SK-N-SH (cell line): ENCODE results near the gene TMEM134. TPM values are rescaled to one million over a fixed set of nuclear protein-coding genes. Genes with fewer than 3 reads are reported as not detected.
"Not testable (repeated sequence)": the region's sequence is repeated elsewhere in the genome, so short reads cannot be mapped to it uniquely, and the experiment has no call there.

Source experiments
- CTCF ChIA-PET: fragments of 300-600, 350-600 bp; formaldehyde crosslinking; extraction: SDS; loops from one replicate; lab custom pipeline; 2021; lab: Yijun Ruan, JAX
- POLR2A ChIA-PET: fragments of 350-600 bp; sonication (Branson Sonifier 250); formaldehyde crosslinking; extraction: SDS; loops from one replicate; lab custom pipeline; 2020; ENCODE audit warnings: antibody characterized with exemption, inconsistent platforms; lab: Yijun Ruan, JAX
- DNase-seq: peaks from one replicate; pipeline ENCODE4 v3.0.0; 2012
- H2AFZ ChIP-seq: fragments of 200-600 bp; sonication (generic); 2 replicates; pipeline ENCODE4 v1.8.1; 2016; ENCODE audit warnings: antibody characterized with exemption, mild to moderate bottlenecking, low read depth
- H3F3A ChIP-seq: fragments of 200-600 bp; sonication (generic); replicated peaks from 2 replicates; pipeline ENCODE3; 2016; ENCODE audit warnings: antibody characterized with exemption, mild to moderate bottlenecking; ENCODE audit not compliant: insufficient read depth
- H3K27ac ChIP-seq, 2 experiments: fragments of 200-500 bp in 1 of 2; fragments of 200-600 bp in 1 of 2; sonication (Bioruptor generic) in 1 of 2; sonication (generic), shearing (Covaris generic) in 1 of 2; 2 replicates each; pipeline versions ENCODE4 v1.5.1 to v1.6.1; 2014 to 2016; ENCODE audit warnings: low read depth in 2 of 2, inconsistent platforms in 1 of 2, low read length in 1 of 2, mild to moderate bottlenecking in 1 of 2, mixed read lengths in 1 of 2
- H3K27me3 ChIP-seq: fragments of 200-600 bp; sonication (generic), shearing (Covaris generic); 2 replicates; pipeline ENCODE4 v1.6.1; 2016; ENCODE audit warnings: mixed run types; ENCODE audit not compliant: insufficient read depth
- H3K36me3 ChIP-seq, 2 experiments: fragments of 200-500 bp in 1 of 2; fragments of 200-600 bp in 1 of 2; sonication (Bioruptor generic) in 1 of 2; sonication (generic) in 1 of 2; replicated peaks in 1 of 2; 2 replicates each; pipeline versions ENCODE3 to v1.5.1; 2014 to 2016; ENCODE audit warnings: low read length in 1 of 2, mild to moderate bottlenecking in 1 of 2; ENCODE audit not compliant: insufficient read depth in 2 of 2, control insufficient read depth in 1 of 2
- H3K4me1 ChIP-seq, 2 experiments: fragments of 200-500 bp in 1 of 2; fragments of 200-600 bp in 1 of 2; sonication (Bioruptor generic) in 1 of 2; sonication (generic), shearing (Covaris generic) in 1 of 2; 2 replicates each; pipeline versions ENCODE4 v1.5.1 to v1.6.1; 2014 to 2016; ENCODE audit warnings: low read depth in 1 of 2, low read length in 1 of 2, mixed run types in 1 of 2; ENCODE audit not compliant: insufficient read depth in 2 of 2, control insufficient read depth in 1 of 2
- H3K4me2 ChIP-seq: fragments of 200-600 bp; sonication (generic), shearing (Covaris generic); 2 replicates; pipeline ENCODE4 v1.6.1; 2017; ENCODE audit warnings: mixed run types
- H3K4me3 ChIP-seq, 2 experiments: fragments of 200-500 bp in 1 of 2; fragments of 200-600 bp in 1 of 2; sonication (Bioruptor generic) in 1 of 2; sonication (generic), shearing (Covaris generic) in 1 of 2; 2 replicates each; pipeline versions ENCODE4 v1.5.1 to v1.8.1; 2014 to 2016; ENCODE audit warnings: low read depth in 2 of 2, inconsistent platforms in 1 of 2, low read length in 1 of 2, mild to moderate bottlenecking in 1 of 2, mixed read lengths in 1 of 2, moderate library complexity in 1 of 2
- H3K79me2 ChIP-seq: fragments of 200-600 bp; sonication (generic); 2 replicates; pipeline ENCODE4 v1.8.1; 2017; ENCODE audit warnings: mild to moderate bottlenecking; ENCODE audit not compliant: insufficient read depth
- H3K9ac ChIP-seq: fragments of 200-600 bp; sonication (generic); 2 replicates; pipeline ENCODE4 v1.6.1; 2017; ENCODE audit warnings: mixed run types
- H3K9me2 ChIP-seq: fragments of 200-600 bp; sonication (generic); 2 replicates; pipeline ENCODE4 v1.6.1; 2017; ENCODE audit warnings: mixed run types
- H3K9me3 ChIP-seq: fragments of 200-600 bp; sonication (generic); 2 replicates; pipeline ENCODE4 v1.6.1; 2017; ENCODE audit warnings: mixed run types, mild to moderate bottlenecking, moderate library complexity
- H4K20me1 ChIP-seq: fragments of 200-600 bp; sonication (generic); 2 replicates; pipeline ENCODE4 v1.6.1; 2017; ENCODE audit warnings: mild to moderate bottlenecking, mixed run types; ENCODE audit not compliant: insufficient read depth
- EP300 ChIP-seq, 2 experiments: IDR thresholded peaks; 2 replicates each; pipeline versions ENCODE4 v1.4.0 to v1.6.1; 2012; ENCODE audit warnings: borderline replicate concordance in 1 of 2, low read depth in 1 of 2, low read length in 1 of 2
- EZH2phosphoT487 ChIP-seq: fragments of 200-600 bp; sonication (generic); IDR thresholded peaks from 2 replicates; pipeline ENCODE4 v1.6.1; 2017; ENCODE audit warnings: low read depth, mixed run types, mild to moderate bottlenecking, antibody characterized with exemption, moderate library complexity, borderline replicate concordance
- FOXM1 ChIP-seq: IDR thresholded peaks from 2 replicates; pipeline ENCODE4 v1.4.0; 2012; ENCODE audit warnings: low read depth, mild to moderate bottlenecking
- NRF1 ChIP-seq: IDR thresholded peaks from 2 replicates; pipeline ENCODE4 v1.6.1; 2012; ENCODE audit warnings: low read depth, mild to moderate bottlenecking, low read length
- SIN3A ChIP-seq: IDR thresholded peaks from 2 replicates; pipeline ENCODE4 v1.6.1; 2012; ENCODE audit warnings: low read depth, mild to moderate bottlenecking, low read length, moderate library complexity, borderline replicate concordance
- WGBS: methylation state at CpG from one replicate; pipeline ENCODE4 v1.1.6; 2017; ENCODE audit warnings: low lambda C conversion rate; 5-methylcytosine and 5-hydroxymethylcytosine counted together
- polyA plus RNA-seq, 3 experiments: library from polyadenylated mRNA; depleted of rRNA; stranded (reverse); fragments of >200 nt; gene quantifications; 2 replicates each; pipeline ENCODE4 v1.2.3, GENCODE V29; 2012
- TF ChIP-seq, protein P1 (sequence below): IDR thresholded peaks from 2 replicates; pipeline ENCODE4 v1.6.1; 2012; ENCODE audit warnings: mild to moderate bottlenecking, low read depth, low read length, moderate library complexity
- TF ChIP-seq, protein P2 (sequence below): IDR thresholded peaks from 2 replicates; pipeline ENCODE4 v1.4.0; 2012; ENCODE audit warnings: low read depth, borderline replicate concordance

The TMEM134 gene
- polyA plus RNA-seq, 1 of the 3 experiments (the other 2 are of a cell fraction), result 132 TPM

GRCh38 chr11:67489203-67489884, 20.3 kb upstream of the TMEM134 start:
- Histone ChIP-seq H3K27me3 (no peaks in the 10 kb centered on the region), H3K27ac (no peak overlapping the region), H3K4me2 (no peak overlapping the region), H3K79me2 (peaks cover 14% of the 10 kb centered on the region), H3K9me3 (no peaks in the 10 kb centered on the region), H3F3A (peaks cover 6% of the 10 kb centered on the region), H2AFZ (no peak overlapping the region), H4K20me1 (no peaks in the 10 kb centered on the region), H3K36me3 (peaks cover 0 to 45% of the 10 kb centered on the region in 2 experiments), H3K4me1 (peaks cover 0 to 6% of the 10 kb centered on the region in 2 experiments; a peak in 1 of 4 replicates), H3K9me2 (no peaks in the 10 kb centered on the region), H3K9ac (no peak overlapping the region), H3K4me3 (no peak overlapping the region)
- ChIA-PET POLR2A (no interaction called here), CTCF (interaction anchor here (1.2 to 1.5 kb wide), 3 partner anchors 13 to 132 kb away, joined by 3 to 4 read pairs (median 4); no protein-coding TSS in a partner anchor)
- 91% methylated on average over 12 of the region's 25 CpGs for WGBS
- TF ChIP-seq FOXM1 (no peak), SIN3A (no peak), NRF1 (no peak), EP300 (IDR thresholded peaks at IDR 0.05; ENCODE audit: borderline replicate concordance in 1 of 2, low read depth in 1 of 2, low read length in 1 of 2) (no peak), EZH2phosphoT487 (no peak)
- TF ChIP-seq, protein P1, sequence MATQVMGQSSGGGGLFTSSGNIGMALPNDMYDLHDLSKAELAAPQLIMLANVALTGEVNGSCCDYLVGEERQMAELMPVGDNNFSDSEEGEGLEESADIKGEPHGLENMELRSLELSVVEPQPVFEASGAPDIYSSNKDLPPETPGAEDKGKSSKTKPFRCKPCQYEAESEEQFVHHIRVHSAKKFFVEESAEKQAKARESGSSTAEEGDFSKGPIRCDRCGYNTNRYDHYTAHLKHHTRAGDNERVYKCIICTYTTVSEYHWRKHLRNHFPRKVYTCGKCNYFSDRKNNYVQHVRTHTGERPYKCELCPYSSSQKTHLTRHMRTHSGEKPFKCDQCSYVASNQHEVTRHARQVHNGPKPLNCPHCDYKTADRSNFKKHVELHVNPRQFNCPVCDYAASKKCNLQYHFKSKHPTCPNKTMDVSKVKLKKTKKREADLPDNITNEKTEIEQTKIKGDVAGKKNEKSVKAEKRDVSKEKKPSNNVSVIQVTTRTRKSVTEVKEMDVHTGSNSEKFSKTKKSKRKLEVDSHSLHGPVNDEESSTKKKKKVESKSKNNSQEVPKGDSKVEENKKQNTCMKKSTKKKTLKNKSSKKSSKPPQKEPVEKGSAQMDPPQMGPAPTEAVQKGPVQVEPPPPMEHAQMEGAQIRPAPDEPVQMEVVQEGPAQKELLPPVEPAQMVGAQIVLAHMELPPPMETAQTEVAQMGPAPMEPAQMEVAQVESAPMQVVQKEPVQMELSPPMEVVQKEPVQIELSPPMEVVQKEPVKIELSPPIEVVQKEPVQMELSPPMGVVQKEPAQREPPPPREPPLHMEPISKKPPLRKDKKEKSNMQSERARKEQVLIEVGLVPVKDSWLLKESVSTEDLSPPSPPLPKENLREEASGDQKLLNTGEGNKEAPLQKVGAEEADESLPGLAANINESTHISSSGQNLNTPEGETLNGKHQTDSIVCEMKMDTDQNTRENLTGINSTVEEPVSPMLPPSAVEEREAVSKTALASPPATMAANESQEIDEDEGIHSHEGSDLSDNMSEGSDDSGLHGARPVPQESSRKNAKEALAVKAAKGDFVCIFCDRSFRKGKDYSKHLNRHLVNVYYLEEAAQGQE, result no peak
- DNase-seq, result no peak

DNA sequence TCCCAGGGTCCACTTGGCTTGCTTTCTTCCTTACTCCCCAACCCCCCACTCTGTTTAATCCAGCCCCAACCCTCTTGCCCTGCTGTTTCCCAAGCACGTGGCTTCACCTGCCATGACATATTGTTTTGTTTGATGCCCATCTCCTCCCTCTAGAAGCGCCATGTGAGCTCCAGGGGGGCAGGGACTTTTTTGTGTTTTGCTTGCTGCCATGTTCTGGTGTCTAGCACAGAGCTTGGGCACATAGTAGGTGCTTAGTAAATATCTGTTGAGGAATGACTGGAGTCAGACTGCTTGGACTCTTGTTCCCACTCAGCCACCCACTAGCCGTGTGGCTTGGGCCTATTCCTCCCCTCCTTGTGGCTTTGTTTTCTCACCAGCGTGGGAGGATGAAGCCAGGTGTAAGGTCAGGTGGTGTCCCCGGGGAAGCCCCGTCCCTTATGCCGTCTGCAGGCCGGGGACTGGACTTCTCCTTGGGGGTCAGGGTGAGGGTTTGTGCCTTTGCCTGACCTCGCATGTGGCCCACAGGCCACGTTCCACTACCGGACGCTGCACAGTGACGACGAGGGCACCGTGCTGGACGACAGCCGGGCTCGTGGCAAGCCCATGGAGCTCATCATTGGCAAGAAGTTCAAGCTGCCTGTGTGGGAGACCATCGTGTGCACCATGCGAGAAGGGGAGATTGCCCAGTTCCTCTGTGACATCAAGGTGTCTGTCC, 17.6 kb upstream of the TMEM134 start:
- no peak overlapping the region for H3K27ac ChIP-seq
- no peaks in the 10 kb centered on the region for H3K9me2 ChIP-seq
- peaks cover 25% of the 10 kb centered on the region for H3K79me2 ChIP-seq
- peaks cover 6 to 17% of the 10 kb centered on the region in 2 experiments; a peak in 3 of 4 replicates for H3K4me1 ChIP-seq
- TF ChIP-seq, protein P2, sequence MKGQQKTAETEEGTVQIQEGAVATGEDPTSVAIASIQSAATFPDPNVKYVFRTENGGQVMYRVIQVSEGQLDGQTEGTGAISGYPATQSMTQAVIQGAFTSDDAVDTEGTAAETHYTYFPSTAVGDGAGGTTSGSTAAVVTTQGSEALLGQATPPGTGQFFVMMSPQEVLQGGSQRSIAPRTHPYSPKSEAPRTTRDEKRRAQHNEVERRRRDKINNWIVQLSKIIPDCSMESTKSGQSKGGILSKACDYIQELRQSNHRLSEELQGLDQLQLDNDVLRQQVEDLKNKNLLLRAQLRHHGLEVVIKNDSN, result no peak
- no peak for TF ChIP-seq FOXM1
- 96% methylated on average over 13 of the region's 20 CpGs for whole genome bisulfite sequencing
- H3K9me3 ChIP-seq, result no peaks in the 10 kb centered on the region
- no peak for DNase-seq
- CTCF ChIA-PET, result interaction anchor here (1.4 kb wide), 1 partner anchor 59 kb away, joined by 3 read pairs; the partner anchor contains the start of gene RPS6KB2
- no peak overlapping the region for H3K9ac ChIP-seq
- no peaks in the 10 kb centered on the region for H4K20me1 ChIP-seq
- POLR2A ChIA-PET, result no interaction called here
- H3K27me3 ChIP-seq, result no peaks in the 10 kb centered on the region
- H2AFZ ChIP-seq, result no peak overlapping the region
- H3K4me2 ChIP-seq, result no peak overlapping the region
- no peak overlapping the region for H3K4me3 ChIP-seq
- H3K36me3 ChIP-seq, result peaks cover 0 to 27% of the 10 kb centered on the region in 2 experiments
- H3F3A ChIP-seq, result no peaks in the 10 kb centered on the region

DNA sequence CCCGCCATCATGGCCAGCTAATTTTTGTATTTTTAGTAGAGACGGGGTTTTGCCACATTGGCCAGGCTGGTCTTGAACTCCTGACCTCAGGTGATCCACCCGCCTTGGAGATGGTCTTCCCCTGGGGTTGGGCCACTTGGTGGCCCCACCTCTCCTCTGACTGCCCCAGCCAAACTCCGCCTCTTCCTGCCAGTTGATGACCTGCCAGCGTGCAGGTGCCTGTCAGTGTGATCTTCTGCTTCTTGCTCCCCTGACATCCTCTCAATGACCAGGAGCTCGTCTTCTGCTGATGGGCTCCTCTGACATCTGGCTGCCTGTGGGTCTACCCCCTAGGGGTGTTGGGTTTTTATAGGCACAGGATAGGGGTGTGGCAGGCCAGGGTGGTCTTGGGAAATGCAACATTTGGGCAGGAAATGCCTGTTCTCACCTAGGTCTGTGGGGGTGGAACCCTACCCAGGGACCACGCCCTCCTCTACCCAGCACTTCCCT, 16.9 kb upstream of the TMEM134 start:
- H3F3A ChIP-seq, H2AFZ ChIP-seq, POLR2A ChIA-PET, H3K4me2 ChIP-seq, H4K20me1 ChIP-seq, H3K27ac ChIP-seq, H3K4me3 ChIP-seq, H3K9me2 ChIP-seq, H3K9me3 ChIP-seq, H3K27me3 ChIP-seq, H3K9ac ChIP-seq, DNase-seq: not testable (repeated sequence)
- 94% methylated on average over 7 of the region's 7 CpGs for WGBS
- CTCF ChIA-PET, result interaction anchor here (1.4 kb wide), 1 partner anchor 58 kb away, joined by 3 read pairs; the partner anchor contains the start of gene RPS6KB2
- H3K36me3 ChIP-seq, result peaks cover 0 to 24% of the 10 kb centered on the region in 2 experiments
- H3K4me1 ChIP-seq, result peaks cover 6 to 17% of the 10 kb centered on the region in 2 experiments; a peak in 3 of 4 replicates
- peaks cover 25% of the 10 kb centered on the region for H3K79me2 ChIP-seq
